ENCODE data around the gene FGFR1OP2. TPM values are rescaled to one million over a fixed set of nuclear protein-coding genes. Genes with fewer than 3 reads are reported as not detected.
A peak's percentile ranks its signal among the peaks of the same experiment; 100 is the strongest.

The FGFR1OP2 gene
- total RNA-seq, 1 donor from 2014 or later: 50.5 TPM

DNA sequence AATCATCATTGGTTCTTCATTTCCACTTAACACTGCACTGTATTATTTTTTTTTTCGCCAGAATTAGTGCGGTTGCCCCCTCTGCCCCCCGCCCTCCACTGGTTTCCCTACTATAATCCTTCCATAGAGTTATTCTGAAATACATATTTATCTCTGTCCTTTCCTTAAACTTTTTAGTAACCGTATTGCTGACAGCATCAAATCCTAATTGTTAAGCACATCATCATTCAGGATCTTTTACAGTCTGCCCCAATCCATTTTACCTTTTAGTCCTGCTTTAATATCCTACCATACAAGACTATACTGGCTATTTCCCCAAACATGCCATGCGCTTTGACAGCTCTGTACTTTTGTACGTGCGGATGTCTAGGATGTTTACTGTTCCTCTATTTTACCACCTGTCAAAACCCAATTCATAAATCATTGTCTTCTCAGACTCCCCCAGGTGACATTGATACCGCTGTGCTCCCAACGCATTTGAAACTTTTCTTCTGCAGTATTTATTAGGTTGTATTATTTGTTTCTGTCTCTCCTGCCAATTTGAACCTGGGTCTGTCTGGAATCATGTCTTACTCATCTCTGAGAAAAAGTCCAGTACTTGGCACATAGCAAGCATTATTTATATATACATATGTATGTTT lies 1.0 kb downstream of the FGFR1OP2 start:
- H3K36me3 ChIP-seq (ENCODE audit: control insufficient read depth, insufficient read depth, low read length): no peaks in the 10 kb centered on the region
- FAIRE-seq (no peak), DNase-seq (ENCODE audit: low read depth) (peak; percentile 42)
- H3K4me3 ChIP-seq (ENCODE audit: low read depth, low read length): peak overlapping the region; percentile 84
- TF ChIP-seq, protein P1, sequence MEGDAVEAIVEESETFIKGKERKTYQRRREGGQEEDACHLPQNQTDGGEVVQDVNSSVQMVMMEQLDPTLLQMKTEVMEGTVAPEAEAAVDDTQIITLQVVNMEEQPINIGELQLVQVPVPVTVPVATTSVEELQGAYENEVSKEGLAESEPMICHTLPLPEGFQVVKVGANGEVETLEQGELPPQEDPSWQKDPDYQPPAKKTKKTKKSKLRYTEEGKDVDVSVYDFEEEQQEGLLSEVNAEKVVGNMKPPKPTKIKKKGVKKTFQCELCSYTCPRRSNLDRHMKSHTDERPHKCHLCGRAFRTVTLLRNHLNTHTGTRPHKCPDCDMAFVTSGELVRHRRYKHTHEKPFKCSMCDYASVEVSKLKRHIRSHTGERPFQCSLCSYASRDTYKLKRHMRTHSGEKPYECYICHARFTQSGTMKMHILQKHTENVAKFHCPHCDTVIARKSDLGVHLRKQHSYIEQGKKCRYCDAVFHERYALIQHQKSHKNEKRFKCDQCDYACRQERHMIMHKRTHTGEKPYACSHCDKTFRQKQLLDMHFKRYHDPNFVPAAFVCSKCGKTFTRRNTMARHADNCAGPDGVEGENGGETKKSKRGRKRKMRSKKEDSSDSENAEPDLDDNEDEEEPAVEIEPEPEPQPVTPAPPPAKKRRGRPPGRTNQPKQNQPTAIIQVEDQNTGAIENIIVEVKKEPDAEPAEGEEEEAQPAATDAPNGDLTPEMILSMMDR (IDR thresholded peaks at IDR 0.05; ENCODE audit: insufficient read depth, low read length, severe bottlenecking): no peak
- H3K27me3 ChIP-seq (ENCODE audit: control insufficient read depth, insufficient read depth, low read length): no peaks in the 10 kb centered on the region

DNA sequence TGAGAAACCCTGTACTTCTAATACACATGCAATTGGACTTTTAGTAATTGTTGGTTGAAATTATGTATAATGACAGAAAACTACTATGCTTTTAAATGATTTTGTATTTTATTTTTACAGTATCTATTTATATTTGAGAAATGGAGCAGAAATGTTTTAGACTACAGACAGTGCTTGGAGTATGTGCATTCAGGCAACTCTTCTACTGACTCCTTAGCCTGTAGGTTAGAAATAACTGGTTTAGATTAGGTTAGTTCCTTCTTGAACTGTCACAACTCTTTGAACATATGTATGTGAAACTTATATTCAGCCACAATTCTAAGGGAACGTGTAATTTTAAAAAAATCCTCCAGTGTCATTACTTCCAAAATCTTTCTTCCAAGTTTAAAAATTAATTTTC lies 1.7 kb downstream of the FGFR1OP2 start:
- DNase-seq (ENCODE audit: low read depth): no peak
- Histone ChIP-seq H3K36me3 (ENCODE audit: control insufficient read depth, insufficient read depth, low read length) (no peaks in the 10 kb centered on the region), H3K4me3 (ENCODE audit: low read depth, low read length) (no peak overlapping the region), H3K27me3 (ENCODE audit: control insufficient read depth, insufficient read depth, low read length) (no peaks in the 10 kb centered on the region)
- no peak for FAIRE-seq
- TF ChIP-seq, protein P1 (IDR thresholded peaks at IDR 0.05; ENCODE audit: insufficient read depth, low read length, severe bottlenecking): no peak

DNA sequence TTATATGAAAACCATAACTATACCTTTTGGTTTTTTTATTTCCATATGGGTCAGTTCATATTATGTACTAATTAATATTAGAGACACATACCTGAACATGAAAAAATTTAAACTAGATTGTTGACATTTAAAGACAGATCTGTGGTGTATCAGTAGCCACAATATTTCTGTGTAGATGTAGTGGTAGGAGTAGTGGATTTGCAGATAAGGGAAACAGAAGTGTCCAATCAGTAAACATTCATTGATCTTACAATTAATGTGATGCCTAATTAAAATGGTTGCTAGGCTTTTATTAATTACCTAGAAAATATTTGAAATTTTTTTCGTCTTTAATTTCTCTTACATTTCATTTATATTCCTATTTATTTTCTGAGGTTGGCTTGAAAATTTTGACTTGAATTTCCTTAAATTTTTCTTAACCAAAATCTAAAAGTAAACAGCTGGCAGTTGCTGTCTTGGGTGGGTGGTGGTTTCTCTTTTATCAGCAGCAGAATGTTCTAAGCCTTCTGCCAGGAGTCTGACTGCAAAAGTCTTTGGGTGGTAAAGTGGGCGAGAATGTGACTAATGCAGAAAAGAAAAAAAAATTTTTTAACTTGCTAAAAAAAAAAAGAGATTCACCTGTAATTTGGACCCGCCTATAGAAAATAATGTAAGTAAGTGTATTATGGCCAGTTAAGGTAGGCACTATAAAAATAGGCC lies 2.4 kb downstream of the FGFR1OP2 start:
- no peak for FAIRE-seq
- peak; percentile 18 for DNase-seq (ENCODE audit: low read depth)
- Histone ChIP-seq H3K36me3 (ENCODE audit: control insufficient read depth, insufficient read depth, low read length) (no peaks in the 10 kb centered on the region), H3K27me3 (ENCODE audit: control insufficient read depth, insufficient read depth, low read length) (no peaks in the 10 kb centered on the region), H3K4me3 (ENCODE audit: low read depth, low read length) (no peak overlapping the region)
- TF ChIP-seq, protein P1 (IDR thresholded peaks at IDR 0.05; ENCODE audit: insufficient read depth, low read length, severe bottlenecking): no peak

DNA sequence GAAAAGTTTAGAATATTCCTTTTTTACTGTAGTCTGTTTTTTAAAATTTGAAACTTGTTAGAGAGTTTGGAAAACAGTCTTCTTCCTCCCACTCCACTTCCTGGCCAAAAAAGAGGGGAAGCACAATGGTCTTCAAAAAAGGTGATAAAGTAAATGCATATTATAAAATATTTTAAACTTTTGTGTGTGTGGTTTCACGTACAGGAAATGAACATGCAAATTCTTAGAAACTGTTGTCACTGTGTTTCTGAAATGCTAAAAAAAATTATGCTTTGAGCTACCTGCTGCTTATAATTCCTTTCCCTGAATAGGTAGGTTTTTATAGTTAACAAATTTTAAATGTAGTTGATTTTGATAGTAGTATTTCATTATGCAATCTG lies 2.9 kb downstream of the FGFR1OP2 start:
- Histone ChIP-seq H3K36me3 (ENCODE audit: control insufficient read depth, insufficient read depth, low read length) (no peaks in the 10 kb centered on the region), H3K4me3 (ENCODE audit: low read depth, low read length) (no peak overlapping the region)
- FAIRE-seq: no peak

DNA sequence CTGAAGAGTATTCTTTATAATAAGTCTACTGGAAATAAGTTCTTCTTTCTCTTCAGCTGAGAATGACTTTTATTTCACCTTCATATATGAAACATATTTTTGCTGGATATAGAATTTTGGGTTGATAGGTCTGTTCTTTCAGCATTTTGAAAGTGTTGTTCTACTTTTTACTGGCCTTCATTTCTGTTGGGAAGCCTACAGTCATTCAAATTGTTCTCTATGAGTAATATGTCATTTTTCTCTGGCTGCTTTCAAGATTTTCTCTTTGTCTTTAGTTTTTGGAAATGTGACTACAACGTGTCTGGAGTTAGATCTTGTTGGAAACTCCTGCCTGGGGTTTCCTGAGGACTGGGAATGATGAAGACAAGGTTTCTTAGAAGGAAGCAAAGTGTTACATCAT lies 10.0 kb downstream of the FGFR1OP2 start:
- H3K4me3 ChIP-seq (ENCODE audit: low read depth, low read length): no peak overlapping the region
- H3K36me3 ChIP-seq (ENCODE audit: control insufficient read depth, insufficient read depth, low read length): no peaks in the 10 kb centered on the region
- TF ChIP-seq, protein P1 (IDR thresholded peaks at IDR 0.05; ENCODE audit: insufficient read depth, low read length, severe bottlenecking): no peak
- DNase-seq (ENCODE audit: low read depth) (no peak), FAIRE-seq (no peak)
- H3K27me3 ChIP-seq (ENCODE audit: control insufficient read depth, insufficient read depth, low read length): no peaks in the 10 kb centered on the region

More for the DNA sequence above, 2.9 kb downstream of the FGFR1OP2 start:
- no peaks in the 10 kb centered on the region for H3K27me3 ChIP-seq (ENCODE audit: control insufficient read depth, insufficient read depth, low read length)
- no peak for DNase-seq (ENCODE audit: low read depth)
- TF ChIP-seq, protein P1 (IDR thresholded peaks at IDR 0.05; ENCODE audit: insufficient read depth, low read length, severe bottlenecking): no peak
